ENCODE measurements around the gene ACP5. TPM values are rescaled to one million over a fixed set of nuclear protein-coding genes. Genes with fewer than 3 reads are reported as not detected.
A peak's percentile ranks its signal among the peaks of the same experiment; 100 is the strongest.

ACP5 gene
- polyA plus RNA-seq, 1 experiment: 3.0 TPM

- no peak overlapping the region for H3K4me3 ChIP-seq (ENCODE audit: low read depth, low read length)
- no peaks in the 10 kb centered on the region for H3K27me3 ChIP-seq (ENCODE audit: control insufficient read depth, insufficient read depth, low read length)
- ChIA-PET POLR2A (interaction anchor here (0.6 kb wide), 1 partner anchor 19 kb away, joined by 4 read pairs; the partner anchor contains the start of gene ECSIT), CTCF (no interaction called here)
- no peaks in the 10 kb centered on the region for H3K9me3 ChIP-seq (ENCODE audit: control insufficient read depth, insufficient read depth, low read length)
- no peak for DNase-seq (ENCODE audit: low read depth, low spot score)
- TF ChIP-seq CTCF (IDR thresholded peaks at IDR 0.05; ENCODE audit: low read depth, low read length): no peak
- H3K27ac ChIP-seq (ENCODE audit: low read depth, low read length): no peak overlapping the region
Observed at GRCh38 chr19:11547929-11548700, 29.3 kb downstream of the ACP5 start.

GRCh38 chr19:11541238-11541637 lies 36.2 kb downstream of the ACP5 start:
- CTCF ChIA-PET: interaction anchor here (0.9 kb wide), 1 partner anchor 19 kb away, joined by 3 read pairs; no protein-coding TSS in a partner anchor

GRCh38 chr19:11540645-11541044 lies 36.8 kb downstream of the ACP5 start:
- ChIA-PET POLR2A (interaction anchor here (0.6 kb wide), 1 partner anchor 1203 kb away, joined by 3 read pairs; no protein-coding TSS in a partner anchor), CTCF (no interaction called here)
- H3K4me3 ChIP-seq (ENCODE audit: low read depth, low read length): no peak overlapping the region; the same call in 1 of the 2 replicates
- no peak overlapping the region for H3K27ac ChIP-seq (ENCODE audit: low read depth, low read length)
- DNase-seq (ENCODE audit: low read depth, low spot score): no peak
- no peak for TF ChIP-seq CTCF (IDR thresholded peaks at IDR 0.05; ENCODE audit: low read depth, low read length)
- no peaks in the 10 kb centered on the region for H3K9me3 ChIP-seq (ENCODE audit: control insufficient read depth, insufficient read depth, low read length)
- H3K27me3 ChIP-seq (ENCODE audit: control insufficient read depth, insufficient read depth, low read length): no peaks in the 10 kb centered on the region

More at GRCh38 chr19:11541238-11541637, 36.2 kb downstream of the ACP5 start:
- TF ChIP-seq CTCF (IDR thresholded peaks at IDR 0.05; ENCODE audit: low read depth, low read length): no peak
- DNase-seq (ENCODE audit: low read depth, low spot score): no peak
- no peak overlapping the region for H3K4me3 ChIP-seq (ENCODE audit: low read depth, low read length)
- no peak overlapping the region for H3K27ac ChIP-seq (ENCODE audit: low read depth, low read length)
- POLR2A ChIA-PET: interaction anchor here (0.6 kb wide), 1 partner anchor 1203 kb away, joined by 3 read pairs; no protein-coding TSS in a partner anchor
- no peaks in the 10 kb centered on the region for H3K9me3 ChIP-seq (ENCODE audit: control insufficient read depth, insufficient read depth, low read length)
- no peaks in the 10 kb centered on the region for H3K27me3 ChIP-seq (ENCODE audit: control insufficient read depth, insufficient read depth, low read length)

GRCh38 chr19:11539495-11540365 lies 37.7 kb downstream of the ACP5 start:
- DNase-seq (ENCODE audit: low read depth, low spot score): no peak
- H3K27me3 ChIP-seq (ENCODE audit: control insufficient read depth, insufficient read depth, low read length): no peaks in the 10 kb centered on the region
- H3K4me3 ChIP-seq (ENCODE audit: low read depth, low read length): peak overlapping the region; percentile 61
- ChIA-PET CTCF (no interaction called here), POLR2A (interaction anchor here (0.6 to 1.3 kb wide), 3 partner anchors 11 to 254 kb away, joined by 3 to 7 read pairs (median 4); partner anchors contain the start of genes ECSIT and ELOF1)
- H3K27ac ChIP-seq (ENCODE audit: low read depth, low read length): peak overlapping the region; percentile 89
- H3K9me3 ChIP-seq (ENCODE audit: control insufficient read depth, insufficient read depth, low read length): no peaks in the 10 kb centered on the region
- TF ChIP-seq CTCF (IDR thresholded peaks at IDR 0.05; ENCODE audit: low read depth, low read length): no peak
